Cortex of kidney (tissue), 1 donor: ENCODE data around the gene CKMT1A.

Source experiments
- DNase-seq: peaks from one replicate; lab custom pipeline; 2025; lab: John Stamatoyannopoulos, UW

CKMT1A gene

GRCh38 chr15:43748376-43748775 is 54.7 kb downstream of the CKMT1A start:
- DNase-seq: no peak
